Right cardiac atrium (tissue), 5 donors: ENCODE measurements around the gene ARMH1. TPM values are rescaled to one million over a fixed set of nuclear protein-coding genes. Genes with fewer than 3 reads are reported as not detected.

Experiments
- ATAC-seq, 2 donors: fragments of 200-7000 bp; cut with Tn5 transposase; one replicate each; pipeline versions ENCODE4 v1.8.0 to v1.9.1; 2020; ENCODE audit warnings: moderate library complexity in 2 of 2, mild to moderate bottlenecking in 1 of 2
- DNase-seq, 3 donors: peaks; one replicate each; pipeline ENCODE4 v3.0.0-alpha.2; 2020
- H3K27ac ChIP-seq: one replicate; pipeline ENCODE4 v1.5.1; 2013; ENCODE audit warnings: mild to moderate bottlenecking, low read length, control low read depth, moderate library complexity
- H3K27me3 ChIP-seq: one replicate; pipeline ENCODE4 v1.6.1; 2013; ENCODE audit not compliant: control insufficient read depth, insufficient read depth
- H3K4me1 ChIP-seq: one replicate; pipeline ENCODE4 v1.6.1; 2013; ENCODE audit warnings: low read length; ENCODE audit not compliant: control insufficient read depth, insufficient read depth
- H3K4me3 ChIP-seq: one replicate; pipeline ENCODE4 v1.5.1; 2013; ENCODE audit warnings: low read length, control low read depth
- H3K9me3 ChIP-seq: one replicate; pipeline ENCODE4 v1.6.1; 2013; ENCODE audit warnings: low read length; ENCODE audit not compliant: control insufficient read depth
- WGBS: extraction: QIAGEN DNeasy Blood & Tissue Kit; methylation state at CpG from one replicate; pipeline ENCODE4 v1.1.7; 2013; 5-methylcytosine and 5-hydroxymethylcytosine counted together
- intact Hi-C, 4 donors: fragments of 100-400 bp; cut with DNase I; formaldehyde crosslinking; loops; one replicate each; pipeline versions ENCODE4 v1.11.0 to v1.14.0; 2022 to 2023
- polyA plus RNA-seq: library from polyadenylated mRNA; stranded (reverse); fragments of 200-250 nt; gene quantifications from one replicate; pipeline ENCODE4 v1.2.3, GENCODE V29; 2013
- total RNA-seq, 4 donors: library from RNA; stranded (reverse); fragmentation: NEBNext Ultra II Directional; extraction: Animal tissue kit (Norgen Biotek cat#: 25700); gene quantifications; one replicate each; pipeline ENCODE4 v1.2.1, GENCODE V29; 2021
- donor health status: healthy with polysubstance abuse.
- donor health status: DM: no; HTN: yes; CAD: no.
- donor health status: DM: no; HTN: no; CAD: no.
- donor health status: DM: no; HTN: yes; CAD: no; lungs with severe emphysema.
- donor health status: DM: yes; HTN: yes; CAD: no.

Gene ARMH1
- total and polyA plus RNA-seq, 5 donors: 0.39 to 1.2 (median 0.91) TPM

DNA sequence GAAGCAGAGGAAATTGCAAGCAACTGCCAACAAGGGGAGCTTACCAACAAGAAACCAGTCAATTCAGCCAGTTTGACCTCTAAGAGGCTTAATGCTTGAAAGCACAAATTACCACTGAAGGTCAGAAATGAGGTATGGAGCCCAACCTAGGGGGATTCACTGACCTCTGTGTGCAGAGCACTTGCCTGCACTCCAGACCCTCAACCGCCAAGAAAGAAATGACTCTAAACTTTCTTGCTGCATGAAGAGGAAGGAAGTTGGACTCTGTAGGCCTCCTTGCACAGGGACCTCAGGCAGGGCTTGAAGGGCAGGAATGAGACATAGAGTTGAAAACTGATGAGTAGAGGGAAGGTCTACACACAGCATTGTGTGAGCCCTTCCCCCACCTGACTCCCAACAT is 10.0 kb downstream of the ARMH1 start:
- Histone ChIP-seq H3K9me3 (no peaks in the 10 kb centered on the region), H3K4me1 (no peaks in the 10 kb centered on the region), H3K27me3 (no peaks in the 10 kb centered on the region), H3K4me3 (no peak overlapping the region), H3K27ac (no peak overlapping the region)
- 73% methylated on average over 1 of the region's 1 CpG for WGBS
- DNase-seq: no peak
- peak in 1 of 2 donors; percentile 20 for ATAC-seq
- intact Hi-C loops: no loop called here

DNA sequence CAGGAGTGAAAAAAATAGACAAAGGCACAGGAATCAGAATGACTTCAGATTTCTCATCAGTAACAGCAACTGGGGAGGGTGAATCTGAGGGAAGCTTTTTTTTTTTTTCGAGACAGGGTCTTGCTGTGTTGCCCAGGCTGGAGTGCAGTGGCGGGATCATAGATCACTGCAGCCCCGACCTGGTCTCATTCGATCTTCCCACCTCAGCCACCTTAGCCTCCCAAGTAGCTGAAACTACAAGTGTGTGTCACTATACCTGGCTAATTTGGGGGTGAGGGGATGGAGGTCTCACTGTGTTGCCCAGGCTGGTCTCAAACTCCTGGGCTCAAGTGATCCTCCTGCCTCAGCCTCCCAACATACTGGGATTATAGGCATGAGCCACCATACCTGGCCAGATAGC is 10.7 kb downstream of the ARMH1 start:
- no peaks in the 10 kb centered on the region for H3K4me1 ChIP-seq
- 94% methylated on average over 4 of the region's 4 CpGs for WGBS

DNA sequence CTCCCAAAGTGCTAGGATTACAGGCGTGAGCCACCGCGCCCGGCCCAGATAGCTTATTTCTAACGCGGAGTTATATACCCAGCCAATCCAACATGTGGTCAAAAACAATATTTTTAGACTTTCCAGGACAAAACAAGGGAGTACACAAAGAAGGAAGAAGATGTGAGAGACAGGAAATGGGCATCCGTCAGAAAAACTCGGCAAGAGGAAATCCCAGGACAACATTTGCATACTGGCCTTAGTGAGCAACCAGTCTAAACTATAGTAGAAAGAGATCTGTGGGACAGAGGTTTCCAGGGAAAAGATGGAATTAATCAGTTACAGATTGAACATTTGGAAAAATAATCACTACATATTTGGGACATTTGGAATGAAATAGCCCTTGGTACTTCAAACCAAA is 11.4 kb downstream of the ARMH1 start:
- no peaks in the 10 kb centered on the region for H3K9me3 ChIP-seq
- no peak overlapping the region for H3K4me3 ChIP-seq
- intact Hi-C loops: no loop called here
- WGBS: 77% methylated on average over 8 of the region's 8 CpGs
- DNase-seq: no peak
- H3K27ac ChIP-seq: no peak overlapping the region
- H3K4me1 ChIP-seq: no peaks in the 10 kb centered on the region
- ATAC-seq: no peak
- no peaks in the 10 kb centered on the region for H3K27me3 ChIP-seq

More for the DNA sequence above, 10.7 kb downstream of the ARMH1 start:
- H3K4me3 ChIP-seq: no peak overlapping the region
- H3K27me3 ChIP-seq: no peaks in the 10 kb centered on the region
- DNase-seq: no peak
- ATAC-seq: no peak
- H3K9me3 ChIP-seq: no peaks in the 10 kb centered on the region
- H3K27ac ChIP-seq: no peak overlapping the region
- intact Hi-C loops: no loop called here

DNA sequence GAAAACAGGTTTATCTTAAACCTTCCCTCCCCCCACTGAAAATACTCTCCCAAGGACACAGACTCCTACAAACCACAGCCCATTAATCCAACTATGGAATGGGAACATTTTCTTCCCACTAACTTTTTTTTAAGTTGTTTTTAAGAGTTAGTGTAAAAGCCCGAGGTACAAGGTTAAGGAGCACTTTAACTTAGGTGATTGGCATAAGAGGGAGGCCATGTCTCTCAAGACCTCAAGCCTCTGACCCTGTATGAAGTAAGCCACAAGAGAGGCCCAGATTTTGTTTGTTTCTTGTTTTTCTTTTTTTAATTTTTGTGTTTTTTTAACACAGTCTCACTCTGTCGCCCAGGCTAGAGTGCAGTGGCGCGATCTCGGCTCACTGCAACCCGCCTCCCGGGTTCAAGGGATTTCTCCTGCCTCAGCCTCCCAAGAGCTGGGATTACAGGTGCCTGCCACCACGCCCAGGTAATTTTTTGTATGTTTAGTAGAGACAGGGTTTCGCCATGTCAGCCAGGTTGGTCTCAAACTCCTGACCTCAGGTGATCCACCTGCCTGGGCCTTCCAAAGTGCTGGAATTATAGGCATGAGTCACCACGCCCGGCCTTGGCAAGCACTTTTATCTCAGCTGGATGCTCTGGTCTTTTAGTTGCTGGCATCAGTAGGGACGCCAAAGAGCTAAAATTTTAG is 14.4 kb downstream of the ARMH1 start:
- no peak overlapping the region for H3K4me3 ChIP-seq
- no peak overlapping the region for H3K27ac ChIP-seq
- H3K9me3 ChIP-seq: no peaks in the 10 kb centered on the region
- 85% methylated on average over 12 of the region's 12 CpGs for WGBS
- DNase-seq: no peak
- intact Hi-C loops: no loop called here
- no peaks in the 10 kb centered on the region for H3K27me3 ChIP-seq
- H3K4me1 ChIP-seq: no peaks in the 10 kb centered on the region
- ATAC-seq: no peak

DNA sequence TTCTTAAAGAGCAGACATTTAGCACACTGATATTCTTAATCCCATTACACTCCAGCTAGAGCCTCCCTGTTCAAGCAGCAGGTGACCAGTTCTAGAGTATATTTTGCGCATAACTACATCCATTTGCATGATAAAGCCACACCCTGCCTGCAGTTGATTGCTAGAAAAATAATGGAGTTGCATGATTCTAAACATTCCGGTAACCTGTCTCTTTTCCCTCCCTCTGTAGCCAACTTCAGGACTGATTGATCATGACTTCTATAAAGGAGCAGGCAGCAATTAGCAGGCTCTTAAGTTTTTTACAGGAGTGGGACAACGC is 14.9 kb downstream of the ARMH1 start:
- Histone ChIP-seq H3K27ac (no peak overlapping the region), H3K4me3 (no peak overlapping the region), H3K9me3 (no peaks in the 10 kb centered on the region), H3K4me1 (no peaks in the 10 kb centered on the region), H3K27me3 (no peaks in the 10 kb centered on the region)
- intact Hi-C loops: no loop called here
- ATAC-seq (no peak), DNase-seq (no peak)
- WGBS: 83% methylated on average over 3 of the region's 3 CpGs

DNA sequence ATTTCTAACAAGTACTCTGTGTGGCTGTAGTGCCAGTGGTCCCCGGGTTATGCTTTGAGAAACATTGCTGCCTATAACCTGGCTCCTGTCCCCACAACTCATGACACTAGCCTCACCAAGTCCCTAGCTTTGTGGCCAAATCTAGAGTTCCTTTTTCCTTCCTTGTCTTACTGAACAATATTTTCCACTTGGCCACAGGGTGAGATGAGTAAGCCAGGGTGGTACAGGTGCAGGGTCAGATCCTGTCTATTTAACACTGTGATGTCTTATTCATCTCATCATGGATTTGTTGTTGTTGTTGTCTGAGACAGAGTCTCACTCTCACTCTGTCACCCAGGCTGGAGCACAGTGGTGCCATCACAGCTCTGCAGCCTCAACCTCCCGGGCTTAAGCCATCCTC is 18.6 kb downstream of the ARMH1 start:
- no peak for ATAC-seq

DNA sequence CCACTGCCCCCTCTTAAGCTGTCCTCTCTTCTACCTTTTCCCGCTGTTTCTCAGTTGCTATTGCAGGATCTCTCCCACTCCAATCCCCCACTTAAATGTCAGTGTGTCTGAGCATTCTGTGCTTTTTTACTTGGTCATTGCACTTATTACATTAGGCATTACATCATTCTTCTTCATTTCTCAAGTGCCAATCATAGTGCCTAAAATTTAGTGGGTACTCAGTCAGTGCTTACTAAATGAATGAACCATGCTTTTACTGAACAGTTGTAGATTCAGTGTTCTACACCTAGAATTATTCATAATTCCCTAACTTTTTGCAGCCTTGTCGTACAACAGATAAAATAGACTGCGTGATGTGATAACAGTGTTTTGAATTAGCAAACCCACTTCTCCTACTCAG is 19.4 kb downstream of the ARMH1 start:
- 91% methylated on average over 3 of the region's 3 CpGs for WGBS
- Histone ChIP-seq H3K4me3 (no peak overlapping the region), H3K4me1 (no peaks in the 10 kb centered on the region), H3K27ac (no peak overlapping the region), H3K27me3 (no peaks in the 10 kb centered on the region), H3K9me3 (no peaks in the 10 kb centered on the region)
- DNase-seq: no peak
- intact Hi-C loops: no loop called here
- no peak for ATAC-seq

More for the DNA sequence above, 18.6 kb downstream of the ARMH1 start:
- Histone ChIP-seq H3K4me3 (no peak overlapping the region), H3K27ac (no peak overlapping the region), H3K9me3 (no peaks in the 10 kb centered on the region), H3K4me1 (no peaks in the 10 kb centered on the region), H3K27me3 (no peaks in the 10 kb centered on the region)
- no peak for DNase-seq
- WGBS: 80% methylated on average over 2 of the region's 2 CpGs
- intact Hi-C loops: no loop called here

DNA sequence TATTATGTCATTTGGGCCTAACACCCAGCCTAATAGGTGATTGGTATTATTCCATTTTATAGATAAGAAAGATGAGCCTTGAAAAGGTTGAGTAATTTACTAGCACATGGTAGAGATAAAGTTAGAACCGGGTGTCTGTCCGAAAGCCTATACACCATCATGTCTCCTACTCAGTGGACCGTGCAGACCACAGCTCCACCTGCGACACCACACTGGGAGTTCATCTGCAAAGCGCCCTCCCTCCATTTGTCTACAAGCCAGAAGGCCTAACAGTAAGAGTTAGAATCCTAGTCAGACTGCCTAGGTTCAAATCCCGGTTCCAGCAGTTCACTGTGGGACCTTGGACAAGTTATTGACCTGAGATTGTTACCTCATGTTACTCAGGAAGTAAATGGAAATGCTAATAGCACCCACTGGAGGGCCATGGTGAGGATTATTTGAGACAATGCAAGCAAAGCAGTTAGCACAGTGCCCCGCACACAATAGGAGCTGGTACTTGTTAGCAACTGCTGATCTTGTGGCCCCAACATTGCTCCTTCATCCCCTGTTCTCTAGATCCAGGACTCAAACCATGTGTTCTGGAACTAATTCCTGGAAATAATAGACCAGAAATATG is 20.5 kb downstream of the ARMH1 start:
- no peaks in the 10 kb centered on the region for H3K4me1 ChIP-seq
- WGBS: 93% methylated on average over 7 of the region's 7 CpGs
- ATAC-seq (no peak), DNase-seq (no peak)
- H3K27ac ChIP-seq: no peak overlapping the region
- no peak overlapping the region for H3K4me3 ChIP-seq
- intact Hi-C loops: no loop called here
- no peaks in the 10 kb centered on the region for H3K27me3 ChIP-seq
- no peaks in the 10 kb centered on the region for H3K9me3 ChIP-seq

DNA sequence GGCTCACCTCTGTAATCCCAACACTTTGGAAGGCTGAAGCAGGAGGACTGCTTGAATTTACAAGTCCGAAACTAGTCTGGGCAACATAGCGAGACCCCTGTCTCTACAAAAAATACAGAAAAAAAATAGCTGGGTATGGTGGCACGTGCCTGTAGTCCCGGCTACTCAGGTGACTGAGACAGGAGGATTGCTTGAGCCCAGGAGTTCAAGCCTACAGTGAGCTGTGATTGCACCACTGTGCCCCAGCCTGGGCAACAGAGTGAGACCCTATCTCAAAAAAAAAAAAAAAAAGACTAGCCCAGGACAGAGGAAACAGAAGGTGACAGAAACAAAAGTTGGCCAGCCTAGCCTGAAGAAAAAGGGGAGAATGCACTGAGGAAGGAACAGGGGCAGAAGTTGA is 21.2 kb downstream of the ARMH1 start:
- Histone ChIP-seq H3K4me3 (no peak overlapping the region), H3K9me3 (no peaks in the 10 kb centered on the region), H3K27ac (no peak overlapping the region), H3K27me3 (no peaks in the 10 kb centered on the region), H3K4me1 (no peaks in the 10 kb centered on the region)
- no peak for DNase-seq
- intact Hi-C loops: no loop called here
- no peak for ATAC-seq
- WGBS: 90% methylated on average over 4 of the region's 4 CpGs

DNA sequence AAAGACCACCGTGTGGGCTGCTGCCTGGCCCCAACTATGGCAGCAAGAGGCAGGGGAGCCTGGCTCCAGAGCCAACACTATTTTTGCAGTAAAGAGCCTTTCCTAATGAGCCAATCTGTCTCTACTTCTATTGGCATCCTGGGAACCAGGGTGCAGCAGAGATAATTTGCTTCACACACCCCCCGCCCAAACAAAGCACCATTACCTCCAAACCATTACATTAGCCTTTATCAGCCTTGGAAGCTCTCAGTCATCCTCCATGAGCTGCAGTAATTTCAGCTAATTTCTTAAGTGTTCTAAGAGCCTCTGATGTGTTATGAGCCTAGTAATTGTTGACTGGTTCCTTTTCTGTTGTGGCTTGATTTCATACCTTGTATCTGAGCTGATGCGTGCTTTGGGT is 21.6 kb downstream of the ARMH1 start:
- ATAC-seq: no peak
- WGBS: 83% methylated on average over 3 of the region's 3 CpGs
- intact Hi-C loops: no loop called here

DNA sequence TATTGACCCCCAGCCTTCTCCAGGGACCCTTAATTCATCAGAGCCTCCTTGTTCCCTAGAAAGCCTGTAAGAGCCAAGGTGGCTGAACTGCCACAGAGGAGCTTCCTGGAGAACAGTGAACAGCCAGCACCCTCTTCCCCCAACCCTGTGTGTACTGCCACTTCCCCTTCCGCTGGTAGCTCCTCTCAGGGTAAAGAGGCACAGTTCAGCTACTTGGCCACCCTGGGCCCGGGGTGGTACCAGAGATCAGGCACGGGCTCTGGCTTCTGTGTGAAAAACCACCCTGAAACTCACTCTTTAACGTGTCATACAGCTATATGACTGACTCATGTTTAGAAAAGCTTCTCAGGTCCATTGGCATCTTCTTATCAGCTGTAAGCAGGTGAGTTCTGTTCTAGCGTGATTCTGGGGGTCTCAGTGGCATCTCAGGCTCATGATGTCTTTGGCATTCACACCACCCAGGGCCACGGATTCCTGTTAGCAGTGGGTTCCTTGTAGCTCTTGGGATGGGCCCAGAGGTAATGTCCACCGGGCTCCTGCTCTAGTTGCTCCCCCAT is 22.4 kb downstream of the ARMH1 start:
- DNase-seq (no peak), ATAC-seq (peak in 1 of 2 donors; percentile 26)
- Histone ChIP-seq H3K27ac (no peak overlapping the region), H3K4me3 (no peak overlapping the region), H3K27me3 (no peaks in the 10 kb centered on the region), H3K9me3 (no peaks in the 10 kb centered on the region), H3K4me1 (no peaks in the 10 kb centered on the region)
- intact Hi-C loops: no loop called here
- 72% methylated on average over 7 of the region's 7 CpGs for WGBS

More for the DNA sequence above, 21.6 kb downstream of the ARMH1 start:
- H3K27ac ChIP-seq: no peak overlapping the region
- no peak for DNase-seq
- H3K9me3 ChIP-seq: no peaks in the 10 kb centered on the region
- H3K4me1 ChIP-seq: no peaks in the 10 kb centered on the region
- H3K27me3 ChIP-seq: no peaks in the 10 kb centered on the region
- H3K4me3 ChIP-seq: no peak overlapping the region
